GM23338 (cell line): ENCODE results near the gene UCKL1. TPM values are rescaled to one million over a fixed set of nuclear protein-coding genes. Genes with fewer than 3 reads are reported as not detected.

ENCODE experiments used
- ATAC-seq: fragments of 200-7000 bp; cut with Tn5 transposase; 3 replicates; pipeline ENCODE4 v1.9.1; 2020
- DNase-seq: peaks from one replicate; pipeline ENCODE4 v3.0.0-alpha.2; 2015; ENCODE audit warnings: low spot score
- H2AFZ ChIP-seq: fragments of 200-600 bp; sonication (generic); 2 replicates; pipeline ENCODE4 v1.8.0; 2016; ENCODE audit warnings: antibody characterized with exemption, mild to moderate bottlenecking, moderate library complexity
- H3F3A ChIP-seq: fragments of 200-600 bp; sonication (generic); replicated peaks from 2 replicates; pipeline ENCODE4 v1.8.0; 2017; ENCODE audit warnings: antibody characterized with exemption, mixed run types, low read depth
- H3K27ac ChIP-seq: fragments of 200-600 bp; sonication (generic); 2 replicates; pipeline ENCODE4 v1.6.1; 2016; ENCODE audit warnings: low read depth
- H3K27me3 ChIP-seq: fragments of 200-600 bp; sonication (generic); 2 replicates; pipeline ENCODE4 v1.8.0; 2016; ENCODE audit warnings: mild to moderate bottlenecking, mixed run types, moderate library complexity; ENCODE audit not compliant: insufficient read depth
- H3K36me3 ChIP-seq: fragments of 200-600 bp; sonication (generic); 2 replicates; pipeline ENCODE4 v1.8.0; 2016; ENCODE audit warnings: mild to moderate bottlenecking; ENCODE audit not compliant: insufficient read depth
- H3K4me1 ChIP-seq: fragments of 200-600 bp; sonication (generic); 2 replicates; pipeline ENCODE4 v1.8.0; 2016; ENCODE audit warnings: mild to moderate bottlenecking, moderate library complexity; ENCODE audit not compliant: insufficient read depth
- H3K4me2 ChIP-seq: fragments of 200-600 bp; sonication (generic); 2 replicates; pipeline ENCODE4 v1.7.1; 2017; ENCODE audit warnings: mixed run types
- H3K4me3 ChIP-seq: fragments of 200-600 bp; sonication (generic); 2 replicates; pipeline ENCODE4 v1.6.1; 2016; ENCODE audit warnings: mixed run types
- H3K79me2 ChIP-seq: fragments of 200-600 bp; sonication (generic); replicated peaks from 2 replicates; pipeline ENCODE4 v1.8.0; 2017; ENCODE audit warnings: mild to moderate bottlenecking; ENCODE audit not compliant: insufficient read depth
- H3K9me2 ChIP-seq: fragments of 200-600 bp; sonication (generic); 2 replicates; pipeline ENCODE4 v1.8.0; 2017; ENCODE audit not compliant: insufficient read depth
- H4K20me1 ChIP-seq: fragments of 200-600 bp; sonication (generic); replicated peaks from 2 replicates; pipeline ENCODE4 v1.8.0; 2017; ENCODE audit warnings: mild to moderate bottlenecking; ENCODE audit not compliant: insufficient read depth
- H3K27ac Mint-ChIP-seq: 2 replicates; pipeline ENCODE4 v1.8.0; 2020; ENCODE audit warnings: inconsistent platforms, mild to moderate bottlenecking, moderate library complexity, mixed read lengths
- H3K27me3 Mint-ChIP-seq: 3 replicates; pipeline ENCODE4 v1.8.0; 2022; ENCODE audit warnings: low read depth, mild to moderate bottlenecking, moderate library complexity, mixed read lengths, inconsistent platforms; ENCODE audit not compliant: insufficient read depth, poor library complexity
- H3K36me3 Mint-ChIP-seq: 3 replicates; pipeline ENCODE4 v1.8.0; 2021; ENCODE audit warnings: low read depth, mild to moderate bottlenecking, inconsistent platforms, moderate library complexity, mixed read lengths
- H3K4me1 Mint-ChIP-seq: 3 replicates; pipeline ENCODE4 v1.8.0; 2020; ENCODE audit warnings: mild to moderate bottlenecking, inconsistent platforms, mixed read lengths
- H3K4me3 Mint-ChIP-seq: 3 replicates; pipeline ENCODE4 v1.8.0; 2021; ENCODE audit warnings: moderate library complexity, mild to moderate bottlenecking, inconsistent platforms, mixed read lengths
- H3K9me3 Mint-ChIP-seq: 3 replicates; pipeline ENCODE4 v1.8.0; 2020; ENCODE audit warnings: moderate library complexity, mild to moderate bottlenecking, inconsistent platforms, mixed read lengths
- CREB1 ChIP-seq: fragments of 250-450 bp; sonication (Bioruptor Pico); IDR thresholded peaks from 2 replicates; pipeline ENCODE4 v1.5.0; 2020; ENCODE audit warnings: low read depth, mild to moderate bottlenecking, moderate library complexity
- CTCF ChIP-seq, 2 experiments: fragments of 200-600 bp in 1 of 2; sonication (generic) in 1 of 2; conservative IDR thresholded peaks; 2 replicates each; pipeline versions ENCODE4 v1.5.1 to v1.6.1; 2016 to 2017; ENCODE audit warnings: antibody characterized with exemption in 2 of 2, low read depth in 2 of 2, mild to moderate bottlenecking in 2 of 2, moderate library complexity in 1 of 2
- ETS1 ChIP-seq: IDR thresholded peaks from 2 replicates; pipeline ENCODE4 v1.6.1; 2016; ENCODE audit warnings: antibody characterized with exemption
- EZH2 ChIP-seq: fragments of 200-600 bp; sonication (generic); IDR thresholded peaks from one replicate; pipeline ENCODE4 v1.8.0; 2017; ENCODE audit warnings: antibody characterized with exemption, mild to moderate bottlenecking, low read depth; ENCODE audit not compliant: unreplicated experiment
- JUNB ChIP-seq: IDR thresholded peaks from one replicate; pipeline ENCODE4 v1.6.1; 2016; ENCODE audit warnings: antibody characterized with exemption; ENCODE audit not compliant: unreplicated experiment
- NANOG ChIP-seq: IDR thresholded peaks from 2 replicates; pipeline ENCODE4 v1.6.1; 2016; ENCODE audit warnings: antibody characterized with exemption, borderline replicate concordance
- POLR2AphosphoS5 ChIP-seq: IDR thresholded peaks from 2 replicates; pipeline ENCODE4 v1.6.1; 2016; ENCODE audit warnings: antibody characterized with exemption, low read depth
- REST ChIP-seq: IDR thresholded peaks from one replicate; pipeline ENCODE4 v1.6.1; 2018; ENCODE audit warnings: antibody characterized with exemption; ENCODE audit not compliant: unreplicated experiment
- STAT1 ChIP-seq: IDR thresholded peaks from one replicate; pipeline ENCODE4 v1.6.1; 2016; ENCODE audit warnings: antibody characterized with exemption; ENCODE audit not compliant: unreplicated experiment
- ZNF331 ChIP-seq: fragments of 250-450 bp; sonication (Bioruptor Pico); IDR thresholded peaks from 2 replicates; pipeline ENCODE4 v1.5.0; 2020; ENCODE audit warnings: low read depth, mild to moderate bottlenecking, moderate library complexity
- polyA plus RNA-seq: library from polyadenylated mRNA; unstranded; fragments of >200 nt; fragmentation: Nextera tagmentation; extraction: Ambion mirVana; gene quantifications from 2 replicates; pipeline ENCODE4 v1.2.1, GENCODE V29; 2016
- total RNA-seq: library from RNA; depleted of rRNA; stranded (reverse); fragments of >200 nt; shearing (Covaris generic); gene quantifications from 2 replicates; pipeline ENCODE4 v1.2.3, GENCODE V29; 2014

UCKL1 gene
- total and polyA plus RNA-seq, 2 experiments from 2014 or later: 56.8 to 82.5 TPM

- Histone ChIP-seq H3K27ac (peak overlapping the region; percentile 39; the same call in 1 of the 2 replicates), H3K4me2 (no peak overlapping the region), H3K79me2 (peaks cover 13% of the 10 kb centered on the region), H3K4me3 (no peak overlapping the region), H4K20me1 (peaks cover 17% of the 10 kb centered on the region; the same call in 1 of the 2 replicates), H3K9me2 (no peaks in the 10 kb centered on the region), H2AFZ (no peak overlapping the region), H3K36me3 (peaks cover 6% of the 10 kb centered on the region; the same call in 1 of the 2 replicates), H3F3A (peaks cover 25% of the 10 kb centered on the region), H3K27me3 (no peaks in the 10 kb centered on the region), H3K4me1 (0 out of 2 replicates have a peak, but pooled peaks cover 5% of the 10 kb centered on the region)
- Mint-ChIP-seq H3K27ac (no peak overlapping the region), H3K4me3 (no peak overlapping the region), H3K27me3 (peaks cover 17% of the 10 kb centered on the region), H3K36me3 (peaks cover 35% of the 10 kb centered on the region), H3K9me3 (no peaks in the 10 kb centered on the region), H3K4me1 (peaks cover 9% of the 10 kb centered on the region)
- peak; percentile 8; the same call in 2 of the 3 replicates for ATAC-seq
- TF ChIP-seq ZNF331 (CRISPR knock-in tag) (no peak), CTCF (conservative IDR thresholded peaks at IDR 0.05; ENCODE audit: low read depth in 2 of 2) (peak in 1 of 2 experiments; percentile 62; a peak in 2 of 4 replicates)
- no peak for DNase-seq
Observed at GRCh38 chr20:63891061-63892002, 64.9 kb downstream of the UCKL1 start.

GRCh38 chr20:63890616-63891015 lies 65.6 kb downstream of the UCKL1 start:
- H3K27me3 Mint-ChIP-seq: peaks cover 12% of the 10 kb centered on the region
- Histone ChIP-seq H3K79me2 (peaks cover 6% of the 10 kb centered on the region; the same call in 1 of the 2 replicates), H3K27ac (peak overlapping the region; percentile 39; the same call in 1 of the 2 replicates), H3K4me2 (no peak overlapping the region), H3K4me1 (0 out of 2 replicates have a peak, but pooled peaks cover 5% of the 10 kb centered on the region), H3K9me2 (no peaks in the 10 kb centered on the region), H4K20me1 (peaks cover 17% of the 10 kb centered on the region; the same call in 1 of the 2 replicates), H2AFZ (no peak overlapping the region), H3F3A (peaks cover 23% of the 10 kb centered on the region), H3K27me3 (no peaks in the 10 kb centered on the region), H3K4me3 (no peak overlapping the region), H3K36me3 (peaks cover 6% of the 10 kb centered on the region; the same call in 1 of the 2 replicates)
- H3K9me3 Mint-ChIP-seq: no peaks in the 10 kb centered on the region
- H3K4me1 Mint-ChIP-seq: peaks cover 3% of the 10 kb centered on the region
- no peak overlapping the region for H3K27ac Mint-ChIP-seq
- no peak for DNase-seq
- no peak for ATAC-seq
- H3K36me3 Mint-ChIP-seq: peaks cover 35% of the 10 kb centered on the region
- H3K4me3 Mint-ChIP-seq: no peak overlapping the region
- TF ChIP-seq EZH2 (no peak), POLR2AphosphoS5 (no peak), ZNF331 (CRISPR knock-in tag) (no peak), STAT1 (no peak), CREB1 (CRISPR knock-in tag) (no peak), JUNB (no peak), ETS1 (no peak), REST (no peak), NANOG (no peak)
